HCT116 (cell line): ENCODE data around the gene TLN1.

Experiments used
- ATF3 ChIP-seq: IDR thresholded peaks from 2 replicates; pipeline ENCODE4 v1.6.1; 2012
- CBX3 ChIP-seq: IDR thresholded peaks from 2 replicates; pipeline ENCODE4 v1.6.1; 2012; ENCODE audit warnings: low read depth
- CEBPB ChIP-seq: IDR thresholded peaks from 2 replicates; pipeline ENCODE4 v1.6.1; 2012; ENCODE audit warnings: low read depth
- CTCF ChIP-seq, 3 experiments: fragments of 200-600 bp in 1 of 3; sonication (generic) in 1 of 3; IDR thresholded peaks in 2 of 3; conservative IDR thresholded peaks in 1 of 3; 2 replicates each; pipeline ENCODE4 v1.5.1; 2012 to 2017; ENCODE audit warnings: low read depth in 2 of 3, low read length in 2 of 3, antibody characterized with exemption in 1 of 3, borderline replicate concordance in 1 of 3, control low read depth in 1 of 3, mild to moderate bottlenecking in 1 of 3, mixed read lengths in 1 of 3, mixed run types in 1 of 3, moderate library complexity in 1 of 3; ENCODE audit not compliant: insufficient read depth in 1 of 3
- EZH2 ChIP-seq: fragments of 200-600 bp; sonication (generic); IDR thresholded peaks from 2 replicates; pipeline ENCODE4 v1.6.1; 2017; ENCODE audit warnings: antibody characterized with exemption, mixed run types
- EZH2phosphoT487 ChIP-seq: fragments of 200-600 bp; IDR thresholded peaks from 2 replicates; pipeline ENCODE4 v1.6.1; 2018; ENCODE audit warnings: antibody characterized with exemption, borderline replicate concordance
- POLR2A ChIP-seq: IDR thresholded peaks from 2 replicates; pipeline ENCODE4 v1.7.0; 2011; ENCODE audit warnings: borderline replicate concordance; ENCODE audit not compliant: insufficient read depth, insufficient read length; ENCODE audit errors: extremely low read depth
- POLR2AphosphoS5 ChIP-seq: IDR thresholded peaks from 2 replicates; pipeline ENCODE4 v1.6.1; 2011; ENCODE audit warnings: mild to moderate bottlenecking, low read depth, low read length, moderate library complexity
- RAD21 ChIP-seq: IDR thresholded peaks from 2 replicates; pipeline ENCODE4 v1.6.1; 2012; ENCODE audit warnings: low read depth, mild to moderate bottlenecking
- SP1 ChIP-seq: IDR thresholded peaks from 2 replicates; pipeline ENCODE4 v1.6.1; 2012; ENCODE audit warnings: low read depth
- TCF7L2 ChIP-seq: IDR thresholded peaks from 2 replicates; pipeline ENCODE4 v1.7.0; 2011; ENCODE audit warnings: borderline replicate concordance, inconsistent platforms; ENCODE audit not compliant: insufficient read depth, insufficient read length; ENCODE audit errors: extremely low read depth
- ZNF274 ChIP-seq: fragments of 200-500 bp; sonication (Bioruptor generic); IDR thresholded peaks from 2 replicates; pipeline ENCODE4 v1.6.1; 2014; ENCODE audit warnings: mild to moderate bottlenecking, low read depth, low read length, inconsistent platforms

- TF ChIP-seq POLR2A (no peak), CTCF (IDR thresholded peaks at IDR 0.05 in 2 of 3, conservative IDR thresholded peaks at IDR 0.05 in 1 of 3; ENCODE audit: borderline replicate concordance in 1 of 3, insufficient read depth in 1 of 3, low read depth in 2 of 3, low read length in 2 of 3) (no peak), RAD21 (no peak), ZNF274 (no peak), SP1 (no peak), TCF7L2 (no peak), POLR2AphosphoS5 (no peak), ATF3 (no peak), CBX3 (no peak), EZH2phosphoT487 (no peak), CEBPB (no peak), EZH2 (no peak)
These were observed 32.0 kb downstream of the TLN1 start for GRCh38 chr9:35700031-35700430.
